ENCODE measurements around the gene SAMD9.
"Not testable (repeated sequence)": the region's sequence is repeated elsewhere in the genome, so short reads cannot be mapped to it uniquely, and the experiment has no call there.

The SAMD9 gene

DNA sequence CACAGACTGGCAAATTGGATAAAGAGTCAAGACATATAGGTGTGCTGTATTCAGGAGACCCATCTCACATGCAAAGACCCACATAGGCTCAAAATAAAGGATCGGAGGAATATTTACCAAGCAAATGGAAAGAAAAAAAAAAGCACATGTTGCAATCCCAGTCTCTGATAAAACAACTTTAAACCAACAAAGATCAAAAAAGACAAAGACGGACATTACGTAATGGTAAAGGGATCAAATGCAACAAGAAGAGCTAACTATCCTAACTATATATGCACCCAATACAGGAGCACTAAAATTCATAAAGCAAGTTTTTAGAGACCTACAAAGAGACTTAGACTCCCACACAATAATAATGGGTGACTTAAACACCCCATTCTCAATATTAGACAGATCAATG is 5.8 kb upstream of the SAMD9 start:
- DNase-seq (ENCODE audit: low read depth); H3K4me3 ChIP-seq (ENCODE audit: low read depth, low read length): not testable (repeated sequence)

DNA sequence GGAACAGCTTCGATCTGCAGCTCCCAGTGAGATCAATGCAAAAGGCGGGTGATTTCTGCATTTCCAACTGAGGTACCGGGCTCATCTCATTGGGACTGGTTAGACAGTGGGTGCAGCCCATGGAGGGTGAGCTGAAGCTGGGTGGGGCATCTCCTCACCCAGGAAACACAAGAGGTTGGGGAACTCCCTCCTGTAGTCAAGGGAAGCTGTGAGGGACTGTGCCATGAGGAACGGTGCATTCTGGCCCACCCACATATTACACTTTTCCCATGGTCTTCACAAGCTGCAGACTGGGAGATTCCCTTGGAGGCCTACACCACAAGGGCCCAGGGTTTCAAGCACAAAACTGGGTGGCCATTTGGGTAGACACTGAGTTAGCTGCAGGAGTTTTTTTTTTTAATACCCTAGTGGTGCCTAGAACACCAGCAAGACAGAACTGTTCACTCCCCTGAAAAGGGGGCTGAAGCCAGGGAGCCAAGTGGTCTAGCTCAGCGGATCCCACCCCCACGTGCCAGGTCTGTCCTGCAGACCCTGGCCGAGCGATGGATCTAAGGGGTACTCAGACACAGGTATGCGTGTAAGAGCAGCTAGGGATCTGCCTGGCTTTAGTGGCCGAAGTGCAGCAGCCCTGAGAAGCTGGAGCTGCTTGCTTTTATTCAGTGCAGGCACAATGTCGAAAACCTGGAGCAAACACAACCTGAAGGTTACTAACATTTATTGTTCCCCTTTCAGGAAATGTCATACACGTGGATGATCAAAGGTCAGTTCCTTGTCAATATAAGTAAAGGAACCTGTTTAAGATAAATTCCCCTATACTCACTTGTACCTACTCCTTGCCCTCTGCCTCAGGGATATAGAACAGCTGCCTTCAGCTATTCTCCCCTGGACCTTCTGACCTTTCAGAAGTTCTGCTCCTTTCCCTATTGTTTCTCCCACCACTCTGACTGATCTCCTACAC is 3.1 kb upstream of the SAMD9 start:
- no peak overlapping the region for H3K4me3 ChIP-seq (ENCODE audit: low read depth, low read length)
- DNase-seq (ENCODE audit: low read depth): no peak

DNA sequence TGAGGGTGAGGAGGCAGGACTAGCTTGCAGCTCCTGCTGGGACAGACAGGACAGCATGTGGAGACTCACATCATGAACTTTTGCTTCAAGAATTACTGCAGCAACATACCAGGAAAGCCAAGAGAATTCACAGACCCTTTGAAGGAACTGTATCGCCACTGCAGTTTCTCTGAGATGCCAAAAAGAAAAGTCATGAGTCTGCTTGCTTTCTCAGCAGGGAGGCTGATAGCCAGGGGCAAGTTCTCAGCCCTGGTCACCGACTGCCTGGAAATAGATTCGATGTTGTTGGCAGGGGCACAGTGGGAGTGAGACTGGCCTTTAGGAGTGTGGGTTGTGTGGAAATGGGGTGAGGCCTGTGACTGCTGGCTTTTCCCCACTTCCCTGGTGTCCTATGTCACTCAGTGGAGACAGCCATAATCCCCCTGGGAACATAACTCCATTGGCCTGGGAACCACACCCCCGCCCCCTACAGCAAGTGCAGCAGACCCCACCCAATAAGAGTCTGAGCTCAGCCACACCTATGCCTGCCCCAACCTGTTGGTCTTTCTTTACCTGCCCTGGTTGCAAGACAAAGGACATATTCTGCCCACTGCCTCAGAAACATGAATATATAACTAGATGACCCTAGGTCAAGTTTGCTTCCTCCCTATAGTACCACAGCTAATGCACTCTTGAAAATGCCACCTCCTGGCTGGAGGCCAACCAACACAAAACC is 1.6 kb upstream of the SAMD9 start:
- no peak overlapping the region for H3K4me3 ChIP-seq (ENCODE audit: low read depth, low read length)
- DNase-seq (ENCODE audit: low read depth): no peak

DNA sequence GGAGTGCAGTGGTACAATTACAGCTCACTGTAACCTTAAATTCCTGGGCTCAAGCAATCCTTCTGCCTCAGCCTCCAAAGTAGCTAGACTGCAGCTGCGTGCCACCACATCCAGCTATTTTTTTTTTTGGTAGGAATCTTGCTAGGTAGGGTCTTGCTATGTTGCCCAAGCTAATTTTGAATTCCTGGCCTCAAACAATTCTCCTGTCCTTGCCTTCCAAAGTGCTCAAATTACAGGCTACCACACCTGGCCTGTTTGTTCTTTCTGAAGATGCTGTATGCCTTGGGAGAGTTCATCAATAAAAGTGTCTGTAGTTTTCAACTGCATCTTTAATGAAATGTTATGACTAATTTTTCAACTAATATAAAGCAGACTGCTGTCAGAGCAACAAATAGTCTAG is 452 bp downstream of the SAMD9 start:
- DNase-seq (ENCODE audit: low read depth): no peak

DNA sequence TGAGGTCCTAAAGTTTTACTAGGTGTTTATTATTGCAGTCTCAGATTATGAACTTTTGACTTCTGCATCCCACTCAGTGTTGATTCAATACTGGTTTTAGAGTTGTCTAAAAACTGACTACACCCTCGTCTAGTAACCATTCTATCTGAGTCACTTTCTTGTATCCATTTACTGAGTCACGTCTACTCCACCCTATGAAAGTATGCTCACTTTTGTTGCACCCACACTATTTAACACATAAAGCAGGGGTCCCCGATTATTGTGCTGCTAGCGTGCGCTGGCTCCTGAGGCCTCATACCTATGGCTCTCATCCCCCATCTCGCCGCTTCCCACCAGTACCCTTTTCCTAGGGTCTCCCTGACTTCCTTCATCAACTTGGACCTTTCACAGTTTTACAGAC is 2.0 kb downstream of the SAMD9 start:
- H3K4me3 ChIP-seq (ENCODE audit: low read depth, low read length): no peak overlapping the region

More for the DNA sequence above, 452 bp downstream of the SAMD9 start:
- peak overlapping the region; percentile 45 for H3K4me3 ChIP-seq (ENCODE audit: low read depth, low read length)

DNA sequence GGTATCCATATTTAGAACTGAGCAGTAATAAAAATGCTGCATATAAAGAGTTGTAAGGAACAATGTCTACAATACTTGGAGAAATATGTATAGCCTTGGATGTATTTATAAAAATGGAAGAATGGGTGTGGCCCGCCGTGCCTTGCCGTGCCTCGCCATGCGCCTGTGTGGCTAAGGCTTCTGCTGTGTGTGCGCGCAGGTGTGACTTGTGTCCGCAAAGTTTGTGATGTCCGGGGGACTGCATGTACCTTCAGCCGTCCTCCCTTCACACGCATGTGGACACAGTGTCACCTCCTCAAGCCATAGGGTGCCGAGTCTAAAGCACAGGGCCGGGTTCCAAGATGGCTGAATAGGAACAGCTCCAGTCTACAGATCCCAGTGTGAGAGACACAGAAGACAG is 9.8 kb downstream of the SAMD9 start:
- no peak overlapping the region for H3K4me3 ChIP-seq (ENCODE audit: low read depth, low read length)
- no peak for DNase-seq (ENCODE audit: low read depth)

More for the DNA sequence above, 2.0 kb downstream of the SAMD9 start:
- DNase-seq (ENCODE audit: low read depth): peak; percentile 25

DNA sequence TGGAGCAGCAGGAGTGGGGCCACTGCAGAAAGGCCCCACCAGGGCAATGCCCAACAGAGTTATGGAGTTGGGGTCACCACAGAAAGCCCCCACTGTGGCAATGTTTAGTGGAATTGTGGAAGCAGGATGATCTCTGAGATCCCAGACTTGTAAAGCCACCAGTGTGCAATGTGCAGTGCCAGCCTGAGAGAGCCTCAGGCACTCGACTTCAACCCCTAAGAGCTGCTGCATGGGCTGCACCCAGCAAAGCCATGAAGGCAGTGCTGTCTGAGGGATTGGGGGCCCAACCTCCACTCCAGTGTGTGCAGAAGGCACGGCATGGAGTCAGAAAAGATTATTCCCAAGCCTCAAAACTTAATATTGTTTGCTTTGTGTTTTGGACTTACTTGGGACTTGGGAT is 20.4 kb downstream of the SAMD9 start:
- H3K4me3 ChIP-seq (ENCODE audit: low read depth, low read length): no peak overlapping the region

DNA sequence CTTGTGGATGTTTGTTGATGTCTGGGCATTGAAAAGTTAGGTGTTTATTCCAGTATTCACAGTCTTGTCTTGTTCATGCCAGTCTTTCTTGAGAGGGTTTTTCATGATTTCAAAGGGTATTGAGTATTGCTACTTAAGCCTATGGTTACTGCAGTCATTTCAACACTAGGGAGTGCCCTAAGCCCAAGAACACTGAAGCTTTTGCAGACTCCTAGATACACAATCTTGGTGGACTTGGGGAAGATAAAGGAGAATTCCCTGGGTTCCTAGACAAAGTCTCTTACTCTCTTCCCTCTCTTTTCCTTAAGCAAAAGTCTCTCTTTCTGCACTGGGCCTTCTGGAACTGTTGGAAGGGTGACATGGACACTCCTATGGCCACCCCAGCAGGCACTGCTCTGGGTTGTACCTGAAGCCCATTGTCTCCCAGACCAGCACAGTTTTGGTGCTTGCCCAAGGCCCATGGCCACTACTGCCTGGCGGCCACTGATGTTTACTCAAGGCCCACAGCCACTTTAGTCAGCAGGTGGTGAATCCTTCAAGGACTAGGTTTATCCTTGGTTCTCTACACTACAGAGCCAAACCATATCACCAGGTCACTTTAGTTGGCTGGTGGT is 24.9 kb downstream of the SAMD9 start:
- DNase-seq (ENCODE audit: low read depth): peak; percentile 2
- no peak overlapping the region for H3K4me3 ChIP-seq (ENCODE audit: low read depth, low read length)

More for the DNA sequence above, 20.4 kb downstream of the SAMD9 start:
- DNase-seq (ENCODE audit: low read depth): no peak

DNA sequence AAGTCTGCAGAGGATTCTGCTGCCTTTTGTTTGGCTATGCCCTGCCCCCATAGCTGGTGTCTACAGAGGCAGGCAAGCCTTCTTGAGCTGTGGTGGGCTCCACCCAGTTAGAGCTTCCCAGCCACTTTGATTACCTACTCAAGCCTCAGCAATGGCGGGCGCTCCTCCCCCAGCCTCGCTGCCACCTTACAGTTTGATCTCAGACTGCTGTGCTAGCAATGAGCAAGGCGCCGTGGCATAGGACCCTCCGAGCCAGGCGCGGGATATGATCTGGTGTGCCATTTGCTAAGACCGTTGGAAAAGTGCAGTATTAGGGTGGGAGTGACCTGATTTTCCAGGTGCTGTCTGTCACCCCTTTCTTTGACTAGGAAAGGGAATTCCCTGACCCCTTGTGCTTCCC is 44.4 kb downstream of the SAMD9 start:
- not testable (repeated sequence) for H3K4me3 ChIP-seq (ENCODE audit: low read depth, low read length); DNase-seq (ENCODE audit: low read depth)

DNA sequence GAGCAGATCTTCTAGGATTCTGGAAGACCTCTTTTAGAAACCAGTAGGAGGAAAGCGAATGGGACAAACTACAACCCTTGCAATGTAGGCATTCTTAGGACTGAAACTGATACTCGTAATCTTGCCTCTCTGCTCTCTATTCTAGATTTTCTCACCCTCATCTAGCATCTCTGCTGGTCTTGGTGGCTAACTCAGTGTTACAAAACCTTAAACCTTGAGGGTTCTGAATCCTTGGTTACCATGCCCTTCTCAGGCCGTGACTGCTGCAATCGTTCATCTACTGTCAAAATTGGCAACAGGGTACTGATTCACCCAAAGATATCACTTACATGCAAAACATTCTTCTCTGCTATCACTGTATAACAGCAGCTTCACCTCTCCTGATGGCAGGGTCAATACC is 55.2 kb downstream of the SAMD9 start:
- no peak for DNase-seq (ENCODE audit: low read depth)
- H3K4me3 ChIP-seq (ENCODE audit: low read depth, low read length): no peak overlapping the region

DNA sequence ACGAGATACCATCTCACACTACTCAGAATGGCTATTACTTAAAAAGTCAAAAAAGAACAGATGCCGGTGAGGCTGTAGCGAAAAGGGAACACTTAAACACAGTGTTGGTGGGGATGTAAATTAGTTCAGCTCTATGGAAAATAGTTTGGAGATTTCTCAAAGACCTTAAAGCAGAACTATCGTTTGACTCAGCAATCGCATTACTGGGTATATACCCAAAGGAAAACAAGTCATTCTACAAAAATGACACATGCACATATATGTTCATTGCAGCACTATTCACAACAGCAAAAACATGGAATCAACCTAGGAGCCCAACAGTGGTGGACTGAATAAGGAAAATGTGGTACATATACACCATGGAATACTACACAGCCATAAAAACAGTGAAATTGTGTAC is 56.9 kb downstream of the SAMD9 start:
- DNase-seq (ENCODE audit: low read depth): no peak
- H3K4me3 ChIP-seq (ENCODE audit: low read depth, low read length): no peak overlapping the region

DNA sequence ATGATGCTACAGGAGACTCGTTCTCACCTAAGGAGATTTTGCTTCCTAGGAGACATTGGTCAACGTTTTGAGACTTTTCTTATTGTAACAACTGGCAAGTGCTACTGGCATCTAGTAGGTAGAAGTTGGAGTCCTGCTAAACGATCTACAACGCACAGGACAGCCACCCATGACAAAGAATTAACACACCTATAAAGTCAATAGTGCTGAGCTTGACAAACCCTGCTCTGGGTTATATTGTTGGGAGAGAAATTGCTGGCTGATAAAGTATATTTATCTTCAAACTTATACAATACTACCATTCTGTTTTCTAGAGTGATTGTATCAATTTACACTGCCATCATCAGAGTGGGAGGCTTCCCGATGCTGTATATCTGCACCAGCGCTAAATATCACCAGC is 57.8 kb downstream of the SAMD9 start:
- no peak overlapping the region for H3K4me3 ChIP-seq (ENCODE audit: low read depth, low read length)
- no peak for DNase-seq (ENCODE audit: low read depth)

DNA sequence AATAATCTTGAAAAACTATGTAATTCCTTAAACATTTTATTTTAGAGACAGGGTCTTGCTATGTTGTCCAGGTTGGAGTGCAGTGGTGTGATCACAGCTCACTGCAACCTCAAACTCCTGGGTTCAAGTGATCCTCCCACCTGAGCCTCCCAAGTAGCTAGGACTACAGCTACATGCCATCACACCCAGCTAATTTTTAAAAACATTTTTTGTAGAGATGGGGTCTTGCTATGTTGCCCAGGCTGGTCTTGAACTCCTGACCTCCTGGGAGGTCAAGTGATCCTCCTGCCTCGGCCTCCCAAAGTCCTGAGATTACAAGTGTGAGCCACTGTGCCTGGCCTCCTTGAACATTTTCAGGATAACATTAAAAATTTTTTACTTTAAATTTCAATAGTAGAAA is 61.2 kb downstream of the SAMD9 start:
- not testable (repeated sequence) for H3K4me3 ChIP-seq (ENCODE audit: low read depth, low read length); DNase-seq (ENCODE audit: low read depth)

DNA sequence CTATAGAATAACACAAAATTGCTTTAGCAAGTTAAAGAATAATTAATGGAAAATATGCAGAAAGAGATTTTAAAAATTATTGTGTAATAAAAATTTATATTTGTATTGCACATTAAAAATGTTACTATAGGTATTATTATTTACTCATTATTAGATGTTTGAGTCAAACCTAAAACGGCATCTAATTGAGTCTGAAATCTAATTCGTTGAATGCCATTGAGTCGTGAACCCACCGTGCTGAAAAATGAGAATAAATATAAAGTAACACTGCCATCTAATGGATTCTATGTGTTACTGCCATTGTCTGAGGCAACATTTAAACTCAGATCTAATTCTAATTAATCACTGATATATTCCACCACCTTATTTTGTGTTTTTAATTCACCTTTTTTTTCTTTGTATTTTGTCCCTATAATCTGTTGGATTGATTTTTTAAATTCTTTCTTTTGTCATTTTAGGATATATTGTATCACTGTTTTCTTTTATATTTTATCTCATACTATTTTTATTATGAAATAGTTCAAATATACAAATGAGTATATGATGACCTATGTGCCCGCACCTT is 62.2 kb downstream of the SAMD9 start:
- DNase-seq (ENCODE audit: low read depth): no peak

DNA sequence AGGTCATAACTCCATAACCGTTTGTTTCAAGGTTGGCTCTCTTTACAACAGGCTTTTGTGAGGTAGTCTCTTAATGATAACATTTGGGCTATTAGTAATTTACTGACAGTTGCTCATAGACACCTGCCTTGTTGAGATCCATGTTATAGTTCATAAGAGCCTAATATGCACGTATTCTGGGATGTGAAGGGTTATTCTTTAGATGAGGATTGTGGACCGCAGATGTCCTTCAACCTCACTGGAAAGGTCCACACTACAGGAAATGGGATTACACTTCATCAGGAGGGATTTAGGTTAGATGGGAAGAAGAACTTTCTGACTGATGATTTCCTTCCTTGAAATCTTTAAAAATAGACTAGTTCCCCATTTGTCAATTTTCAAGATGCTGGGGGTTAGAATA is 62.8 kb downstream of the SAMD9 start:
- H3K4me3 ChIP-seq (ENCODE audit: low read depth, low read length): no peak overlapping the region
- no peak for DNase-seq (ENCODE audit: low read depth)

More for the DNA sequence above, 62.2 kb downstream of the SAMD9 start:
- H3K4me3 ChIP-seq (ENCODE audit: low read depth, low read length): no peak overlapping the region

DNA sequence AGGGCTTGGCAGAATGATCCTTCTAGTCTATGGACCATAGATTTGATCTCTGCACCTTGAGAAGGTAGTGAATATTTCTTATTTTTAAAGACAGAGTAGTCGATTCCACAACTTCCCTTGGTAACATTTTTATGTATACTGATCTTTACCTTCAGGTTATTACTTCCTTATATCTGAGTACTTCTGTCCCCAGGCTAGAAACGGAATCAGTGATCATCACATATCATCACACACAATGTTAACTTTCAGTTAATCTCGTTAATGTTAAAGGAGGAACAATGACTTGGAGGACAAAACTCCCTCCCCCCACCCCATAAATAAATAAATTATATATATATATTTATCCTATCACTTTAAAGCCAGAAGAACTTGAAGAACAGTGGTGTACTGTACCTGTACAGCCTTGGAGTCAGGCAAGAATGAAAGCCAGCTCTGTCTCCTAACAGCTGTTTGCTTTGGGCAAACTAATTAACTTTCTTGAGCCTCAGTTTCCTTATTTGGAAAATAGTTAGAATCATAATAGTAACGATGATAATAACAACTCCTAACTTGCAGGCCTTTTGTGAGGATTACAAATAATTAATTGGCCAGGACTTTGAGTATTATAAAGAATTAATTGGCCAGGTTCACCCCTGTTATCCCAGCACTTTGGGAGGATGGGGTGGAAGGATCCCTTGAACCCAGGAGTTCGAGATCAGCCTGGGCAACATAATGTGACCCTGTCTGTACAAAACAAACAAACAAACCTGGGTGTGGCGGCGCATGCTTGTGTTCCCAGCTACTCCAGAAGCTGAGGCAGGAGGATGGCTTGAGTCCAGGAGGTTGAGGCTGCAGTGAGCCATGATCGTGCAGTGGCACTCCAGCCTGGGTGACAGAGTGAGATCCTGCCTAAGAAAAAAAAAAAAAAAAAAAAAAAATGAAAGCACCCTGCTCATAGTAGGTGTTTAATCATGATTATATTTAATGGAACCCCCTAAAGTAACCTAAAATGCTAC is 63.5 kb downstream of the SAMD9 start:
- no peak for DNase-seq (ENCODE audit: low read depth)

DNA sequence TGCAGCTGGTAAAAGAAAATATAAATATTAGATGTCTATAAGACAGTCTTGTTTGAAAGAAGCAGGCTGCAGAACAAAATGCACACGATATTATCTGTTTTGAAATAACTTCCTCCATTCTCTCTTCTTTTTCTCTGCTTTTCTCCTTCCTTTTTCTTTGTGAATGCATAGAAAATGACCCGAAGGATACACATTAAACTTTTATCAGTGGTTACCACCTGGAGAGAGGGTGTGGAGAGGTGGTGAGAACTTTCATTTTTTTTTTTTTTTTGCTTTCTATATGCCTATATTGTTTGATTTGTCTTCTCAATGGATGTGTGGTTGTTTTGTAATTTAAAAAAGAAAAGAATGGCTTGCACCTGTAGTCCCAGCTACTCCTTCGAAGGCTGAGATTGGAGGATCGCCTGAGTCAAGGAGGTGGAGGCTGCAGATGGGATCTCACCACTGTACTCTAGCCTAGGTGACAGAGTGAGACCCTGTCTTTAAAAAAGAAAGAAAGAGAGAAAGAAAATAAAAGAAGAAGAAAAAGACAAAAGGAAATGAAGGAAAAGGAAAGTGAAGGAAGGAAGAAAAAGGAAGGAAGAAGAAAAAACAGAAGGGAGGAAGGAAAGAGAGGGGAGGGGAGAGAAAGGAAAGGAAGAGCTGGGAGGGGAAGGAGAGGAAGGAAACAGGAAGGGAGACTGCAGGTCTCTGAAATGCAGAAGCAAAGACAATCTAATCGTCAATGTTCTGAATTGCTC is 64.4 kb downstream of the SAMD9 start:
- no peak overlapping the region for H3K4me3 ChIP-seq (ENCODE audit: low read depth, low read length)
- DNase-seq (ENCODE audit: low read depth): no peak

More for the DNA sequence above, 63.5 kb downstream of the SAMD9 start:
- no peak overlapping the region for H3K4me3 ChIP-seq (ENCODE audit: low read depth, low read length)

DNA sequence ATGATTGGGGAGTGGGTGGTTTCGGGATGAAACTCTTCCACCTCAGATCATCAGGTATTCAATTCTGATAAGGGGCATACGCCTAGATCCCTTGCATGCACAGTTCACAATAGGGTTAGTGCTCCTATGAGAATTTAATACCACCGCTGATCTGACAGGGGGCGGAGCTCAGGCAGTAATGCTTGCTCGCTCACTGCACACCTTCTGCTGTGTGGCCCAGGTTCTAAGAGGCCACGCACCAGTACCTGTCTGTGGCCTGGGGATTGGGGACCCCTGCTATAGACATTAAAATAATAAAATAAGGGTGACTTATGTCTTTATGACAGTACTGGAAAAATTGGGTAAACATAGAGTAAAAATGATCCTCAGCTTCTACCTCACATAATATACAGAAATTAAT is 66.1 kb downstream of the SAMD9 start:
- no peak overlapping the region for H3K4me3 ChIP-seq (ENCODE audit: low read depth, low read length)
- no peak for DNase-seq (ENCODE audit: low read depth)
